GM12892 (cell line): ENCODE measurements around the gene RNFT2.

Experiments used
- POLR2A ChIP-seq: IDR thresholded peaks from 2 replicates; pipeline ENCODE4 v1.6.1; 2011; ENCODE audit warnings: low read depth, low read length, control low read depth
- POLR2AphosphoS5 ChIP-seq: IDR thresholded peaks from 2 replicates; pipeline ENCODE4 v1.6.1; 2011; ENCODE audit warnings: low read depth, low read length, control low read depth

GRCh38 chr12:116693286-116694227 is 44.6 kb upstream of the RNFT2 start:
- TF ChIP-seq POLR2A (no peak), POLR2AphosphoS5 (no peak)
